HepG2 (cell line): ENCODE measurements around the gene HS3ST3B1. TPM values are rescaled to one million over a fixed set of nuclear protein-coding genes. Genes with fewer than 3 reads are reported as not detected.

ENCODE experiments used
- ARNT2 ChIP-seq: sonication (generic); formaldehyde crosslinking; IDR thresholded peaks from 2 replicates; pipeline ENCODE4 v1.8.0; 2022; ENCODE audit warnings: mild to moderate bottlenecking, low read depth, missing genetic modification reagents, moderate library complexity
- BATF2 ChIP-seq: sonication (generic); formaldehyde crosslinking; IDR thresholded peaks from 2 replicates; pipeline ENCODE4 v1.8.0; 2022; ENCODE audit warnings: mild to moderate bottlenecking, missing genetic modification reagents, moderate library complexity
- ETV5 ChIP-seq: IDR thresholded peaks from 2 replicates; pipeline ENCODE4 v1.6.1; 2018; ENCODE audit warnings: missing biosample characterization, missing genetic modification reagents, inconsistent platforms, borderline replicate concordance
- GATAD2A ChIP-seq: IDR thresholded peaks from 2 replicates; pipeline ENCODE4 v1.6.1; 2016
- GFI1 ChIP-seq: sonication (generic); formaldehyde crosslinking; IDR thresholded peaks from 2 replicates; pipeline ENCODE4 v1.5.0; 2020; ENCODE audit warnings: missing genetic modification reagents, mild to moderate bottlenecking, borderline replicate concordance
- HCFC1 ChIP-seq: fragments of 150-350 bp; IDR thresholded peaks from 2 replicates; pipeline ENCODE4 v1.6.1; 2014; ENCODE audit warnings: low read depth, low read length
- IRF2 ChIP-seq: IDR thresholded peaks from 2 replicates; pipeline ENCODE4 v1.6.1; 2018; ENCODE audit warnings: missing genetic modification reagents, missing compliant biosample characterization
- MLLT10 ChIP-seq: sonication (generic); formaldehyde crosslinking; IDR thresholded peaks from 2 replicates; pipeline ENCODE4 v1.4.0; 2020; ENCODE audit warnings: missing genetic modification reagents
- NPAS2 ChIP-seq: sonication (generic); formaldehyde crosslinking; IDR thresholded peaks from 2 replicates; pipeline ENCODE4 v1.8.0; 2022; ENCODE audit warnings: mild to moderate bottlenecking, missing genetic modification reagents, borderline replicate concordance
- PAXIP1 ChIP-seq: sonication (generic); formaldehyde crosslinking; conservative IDR thresholded peaks from 2 replicates; pipeline ENCODE4 v1.4.0; 2020; ENCODE audit warnings: mild to moderate bottlenecking, missing genetic modification reagents, moderate library complexity
- SKI ChIP-seq: fragments of 450-650 bp; IDR thresholded peaks from one replicate; pipeline ENCODE4 v1.6.1; 2018; ENCODE audit warnings: mild to moderate bottlenecking; ENCODE audit not compliant: partially characterized antibody
- SMAD9 ChIP-seq: sonication (generic); formaldehyde crosslinking; IDR thresholded peaks from 2 replicates; pipeline ENCODE4 v1.5.1; 2020; ENCODE audit warnings: mild to moderate bottlenecking, missing genetic modification reagents
- STAT5B ChIP-seq: sonication (generic); formaldehyde crosslinking; IDR thresholded peaks from 2 replicates; pipeline ENCODE4 v1.4.0; 2020; ENCODE audit warnings: missing genetic modification reagents
- TERF1 ChIP-seq: sonication (generic); formaldehyde crosslinking; IDR thresholded peaks from 2 replicates; pipeline ENCODE4 v1.8.0; 2022; ENCODE audit warnings: mild to moderate bottlenecking, missing genetic modification reagents, moderate library complexity
- THAP9 ChIP-seq: sonication (generic); formaldehyde crosslinking; IDR thresholded peaks from 2 replicates; pipeline ENCODE4; 2020; ENCODE audit warnings: missing genetic modification reagents, mild to moderate bottlenecking, borderline replicate concordance
- ZNF326 ChIP-seq: sonication (generic); formaldehyde crosslinking; IDR thresholded peaks from 2 replicates; pipeline ENCODE4 v1.4.0; 2020; ENCODE audit warnings: missing genetic modification reagents, borderline replicate concordance
- ZNF382 ChIP-seq: sonication (generic); formaldehyde crosslinking; IDR thresholded peaks from 2 replicates; pipeline ENCODE4 v1.5.0; 2020; ENCODE audit warnings: missing genetic modification reagents, mild to moderate bottlenecking, borderline replicate concordance
- ZNF414 ChIP-seq: sonication (generic); formaldehyde crosslinking; IDR thresholded peaks from 2 replicates; pipeline ENCODE4 v1.5.0; 2020; ENCODE audit warnings: missing genetic modification reagents
- ZNF552 ChIP-seq: sonication (generic); formaldehyde crosslinking; IDR thresholded peaks from 2 replicates; pipeline ENCODE4 v1.9.0; 2022; ENCODE audit warnings: missing genetic modification reagents, mild to moderate bottlenecking, borderline replicate concordance
- ZNF704 ChIP-seq: sonication (generic); formaldehyde crosslinking; IDR thresholded peaks from 2 replicates; pipeline ENCODE4 v1.8.1; 2023; ENCODE audit warnings: mild to moderate bottlenecking, inconsistent platforms, moderate library complexity, missing genetic modification reagents, borderline replicate concordance
- ZNF75D ChIP-seq: sonication (generic); formaldehyde crosslinking; IDR thresholded peaks from 2 replicates; pipeline ENCODE4 v1.8.1; 2023; ENCODE audit warnings: missing genetic modification reagents, mild to moderate bottlenecking, borderline replicate concordance
- polyA plus RNA-seq, 8 experiments: library from polyadenylated mRNA; depleted of rRNA in 3 of 8; stranded (reverse) in 7 of 8; unstranded in 1 of 8; fragments of >200 nt; fragmentation: Illumina TruSeq in 4 of 8; extraction: Trizol in 4 of 8; gene quantifications; 2 replicates each; pipeline versions ENCODE4 v1.2.1 to v1.2.3, GENCODE V29; 2011 to 2016; ENCODE audit warnings: low read depth in 4 of 8, missing spikeins in 1 of 8, mixed read lengths in 1 of 8; ENCODE audit not compliant: insufficient read depth in 1 of 8
- total RNA-seq, 5 experiments: library from RNA; depleted of rRNA; stranded (reverse); fragments of >200 nt; fragmentation: Illumina TruSeq; extraction: Trizol; gene quantifications; 2 replicates each; pipeline ENCODE4 v1.2.3, GENCODE V29; 2016; ENCODE audit warnings: low read depth in 1 of 5

HS3ST3B1 gene
- total and polyA plus RNA-seq, 2 of the 13 experiments (the other 11 are each of a cell fraction or from before 2014, with no cell fraction given) = 15.7 to 39.5 TPM

GRCh38 chr17:14330492-14330962 lies 29.6 kb downstream of the HS3ST3B1 start (continued):
- no peak for TF ChIP-seq ZNF382
- TF ChIP-seq IRF2 (CRISPR knock-in tag) = no peak
- no peak for TF ChIP-seq HCFC1
- TF ChIP-seq ARNT2 (CRISPR knock-in tag) = no peak
- no peak for TF ChIP-seq SMAD9
- no peak for TF ChIP-seq GFI1 (CRISPR knock-in tag)
- TF ChIP-seq ZNF704 = no peak
- no peak for TF ChIP-seq TERF1 (CRISPR knock-in tag)
- no peak for TF ChIP-seq ZNF75D
- no peak for TF ChIP-seq BATF2 (CRISPR knock-in tag)
- no peak for TF ChIP-seq STAT5B (CRISPR knock-in tag)
- TF ChIP-seq GATAD2A = peak; percentile 57
- no peak for TF ChIP-seq ZNF326 (CRISPR knock-in tag)
- TF ChIP-seq ZNF414 (CRISPR knock-in tag) = no peak
- no peak for TF ChIP-seq THAP9 (CRISPR knock-in tag)
- TF ChIP-seq ETV5 = no peak
- TF ChIP-seq NPAS2 (CRISPR knock-in tag) = no peak
- no peak for TF ChIP-seq MLLT10 (CRISPR knock-in tag)
- TF ChIP-seq ZNF552 (CRISPR knock-in tag) = no peak
- peak; percentile 57 for TF ChIP-seq PAXIP1
- TF ChIP-seq SKI = no peak
